HG03108 (cell line): ENCODE data around the gene LNX1.

Experiments used
- ATAC-seq: cut with Tn5 transposase; IDR thresholded peaks from one replicate; pipeline ENCODE4 v1.9.1; 2021; ENCODE audit warnings: moderate library complexity; ENCODE audit not compliant: unreplicated experiment

Gene LNX1

DNA sequence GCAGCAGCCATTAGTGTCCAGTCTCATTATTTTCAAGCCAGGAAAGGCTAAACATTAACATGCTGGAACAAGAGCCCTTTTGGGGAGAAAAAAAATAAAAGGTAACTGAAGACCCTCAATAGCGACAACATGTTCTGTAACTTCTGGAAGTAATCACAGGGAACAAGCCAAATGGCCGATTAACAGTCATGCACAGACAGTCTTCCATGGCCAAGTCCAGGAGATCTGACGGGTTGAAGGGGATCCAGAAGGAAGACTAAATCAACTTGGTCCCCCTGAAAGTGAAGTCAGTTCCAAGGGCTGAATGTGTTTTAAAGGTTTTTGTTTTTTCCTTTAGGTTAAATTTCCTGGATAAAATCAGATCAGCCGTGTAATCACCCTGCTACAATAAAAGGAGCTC, 52.5 kb downstream of the LNX1 start:
- no peak for ATAC-seq

DNA sequence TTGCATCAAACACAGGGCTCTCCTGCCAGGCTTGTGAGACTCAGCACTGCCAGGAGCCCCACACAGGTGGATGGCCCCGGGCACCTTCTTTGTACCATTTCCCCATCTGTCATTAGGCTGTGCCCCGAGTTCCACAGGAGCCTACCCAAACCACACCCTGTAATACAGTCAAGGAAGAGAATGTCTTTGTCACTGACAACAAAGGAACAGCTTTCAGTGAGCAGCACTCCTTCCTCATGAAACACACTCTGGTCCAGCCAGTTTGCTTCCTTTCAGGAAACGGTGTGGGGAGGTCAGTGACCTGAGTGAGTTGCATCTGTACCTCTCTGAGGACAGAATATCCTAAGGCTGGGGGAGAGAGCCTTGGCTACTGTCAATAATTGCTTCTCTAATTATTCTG, 53.7 kb downstream of the LNX1 start:
- no peak for ATAC-seq

DNA sequence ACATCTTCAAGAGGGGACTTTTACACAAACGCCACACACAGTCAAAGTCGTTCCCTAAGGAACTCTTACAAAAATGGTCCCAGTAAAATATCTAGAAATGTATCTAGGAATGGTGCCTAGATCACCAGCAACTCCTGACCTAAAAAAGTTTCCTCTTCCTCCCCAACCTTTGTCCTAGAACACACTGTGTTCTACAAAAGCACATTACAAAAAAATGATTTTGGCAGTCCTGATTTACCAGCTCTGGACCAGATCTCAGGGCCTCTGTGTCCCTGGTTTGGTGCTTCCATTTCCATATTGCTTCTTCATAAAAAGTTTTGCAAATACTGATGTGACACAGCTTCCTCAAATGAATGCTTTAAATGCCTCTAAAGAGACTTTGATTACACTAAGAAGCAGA, 55.0 kb downstream of the LNX1 start:
- no peak for ATAC-seq

DNA sequence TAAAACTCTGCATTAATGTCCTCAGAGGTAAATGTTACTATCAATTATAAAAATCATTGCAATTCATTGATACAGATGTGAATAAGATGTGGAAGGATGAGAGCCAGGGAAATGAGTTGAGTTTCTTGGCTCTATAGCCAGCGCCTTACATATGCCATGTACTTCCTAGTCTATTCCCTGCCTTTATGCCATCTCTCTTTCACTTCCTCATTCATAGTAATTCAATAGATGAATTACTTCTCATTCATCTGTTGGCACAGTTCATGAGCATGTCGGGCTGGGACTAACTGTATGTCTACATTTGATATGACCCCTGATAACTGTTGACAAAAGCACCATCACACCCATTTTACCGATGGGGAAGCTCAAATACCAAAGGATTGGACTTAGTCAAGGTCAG, 55.7 kb downstream of the LNX1 start:
- ATAC-seq: no peak

DNA sequence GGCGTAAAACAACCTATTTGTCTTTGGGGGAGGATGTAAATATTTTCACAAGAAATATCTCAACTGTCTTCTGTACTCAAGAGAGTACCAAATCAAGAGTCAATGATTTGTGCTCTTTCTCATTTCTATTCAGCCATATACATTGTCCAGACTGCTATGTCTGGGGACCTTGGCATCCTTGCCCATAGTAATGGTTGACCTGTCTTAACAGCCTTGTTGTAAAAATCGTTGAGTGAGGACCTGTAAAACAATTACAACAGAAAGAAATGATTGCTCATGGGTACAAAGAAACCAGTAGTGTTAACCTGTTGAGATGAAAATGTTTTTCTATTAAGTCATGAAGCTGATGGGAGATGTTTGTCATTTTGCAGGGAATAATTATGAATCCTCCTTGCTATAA, 56.6 kb downstream of the LNX1 start:
- ATAC-seq: no peak

DNA sequence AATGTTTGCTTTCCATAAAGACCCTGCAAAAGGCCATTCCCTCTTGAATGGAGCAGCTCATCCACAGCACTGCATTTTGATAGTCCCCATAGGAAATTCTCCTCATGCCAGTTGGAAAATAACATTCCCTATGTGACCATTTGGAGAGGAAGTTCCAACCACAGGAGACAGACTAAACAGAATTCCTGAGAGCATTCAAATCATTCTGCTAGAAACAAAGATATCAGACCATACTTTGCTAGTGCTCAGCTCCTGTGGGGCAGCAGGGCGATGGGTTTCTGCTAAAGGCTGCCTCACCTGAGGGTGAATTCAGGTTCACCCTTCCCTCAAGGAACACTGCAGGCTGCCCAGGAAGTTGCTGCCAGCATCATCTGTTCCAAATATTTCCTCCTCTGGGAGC, 58.8 kb downstream of the LNX1 start:
- no peak for ATAC-seq

DNA sequence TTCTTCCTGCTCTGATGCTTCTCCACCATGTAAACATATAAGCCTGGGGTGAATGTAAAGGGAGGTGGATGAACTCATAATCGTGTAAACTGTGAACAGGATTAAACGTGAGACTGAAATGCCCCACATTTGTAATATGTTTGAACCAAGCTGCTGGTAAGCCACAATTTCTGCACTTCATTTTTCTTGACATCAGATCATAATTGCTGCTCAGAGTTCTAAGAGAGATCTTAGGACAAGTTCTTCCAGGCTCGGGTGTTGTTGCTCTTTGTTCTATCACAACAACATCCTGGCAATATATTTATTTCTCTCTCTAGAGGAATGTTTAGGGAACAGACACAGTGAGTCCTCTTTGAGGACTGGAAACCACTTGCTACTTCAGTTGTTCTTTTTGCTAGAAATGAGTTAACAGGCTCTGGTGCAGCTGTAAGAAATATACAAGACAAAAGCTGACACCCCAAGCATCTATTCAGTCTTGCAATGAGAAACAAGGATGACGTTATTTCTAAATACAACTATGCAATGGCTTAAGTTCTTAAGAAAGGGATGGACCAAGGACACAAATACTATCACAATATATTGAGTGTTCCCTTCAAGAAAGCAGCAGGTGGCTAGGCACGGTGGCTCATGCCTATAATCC, 59.6 kb downstream of the LNX1 start:
- no peak for ATAC-seq

DNA sequence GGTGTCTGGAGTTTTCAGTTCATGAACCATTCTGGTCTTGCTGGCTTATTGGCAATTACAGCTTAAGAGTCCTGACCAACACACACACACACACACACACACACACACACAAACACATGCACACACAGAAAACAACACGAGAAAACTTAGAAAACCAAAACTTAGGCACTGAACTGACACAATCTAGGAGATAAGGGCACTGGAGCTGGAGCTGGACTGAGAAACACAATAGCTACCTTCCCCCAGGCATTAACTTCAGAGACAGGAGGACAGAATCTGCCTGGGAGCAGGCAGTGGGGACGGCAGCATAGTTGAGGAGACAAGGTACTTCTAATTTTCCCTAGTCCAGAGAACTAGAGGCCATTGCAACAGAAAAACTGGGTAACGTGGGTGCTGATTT, 62.3 kb downstream of the LNX1 start:
- no peak for ATAC-seq

DNA sequence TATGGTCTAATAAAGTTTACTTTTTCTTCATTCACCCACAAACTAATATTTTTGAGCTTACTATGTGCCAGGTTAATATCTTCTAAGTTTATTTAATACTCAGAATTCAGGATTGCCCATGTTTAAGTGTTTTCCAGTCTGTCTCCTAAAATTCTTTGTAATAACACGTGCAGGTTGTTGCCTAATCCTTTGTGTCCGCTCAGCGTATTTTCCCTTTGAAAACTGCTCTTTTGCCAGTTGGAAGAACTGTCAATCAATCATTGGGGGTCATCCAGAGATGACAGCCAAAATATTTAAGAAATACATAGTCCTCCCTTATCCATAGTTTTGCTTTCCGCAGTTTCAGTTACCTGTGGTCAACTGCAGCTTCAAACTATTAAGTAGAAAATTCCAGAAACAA, 63.4 kb downstream of the LNX1 start:
- no peak for ATAC-seq

DNA sequence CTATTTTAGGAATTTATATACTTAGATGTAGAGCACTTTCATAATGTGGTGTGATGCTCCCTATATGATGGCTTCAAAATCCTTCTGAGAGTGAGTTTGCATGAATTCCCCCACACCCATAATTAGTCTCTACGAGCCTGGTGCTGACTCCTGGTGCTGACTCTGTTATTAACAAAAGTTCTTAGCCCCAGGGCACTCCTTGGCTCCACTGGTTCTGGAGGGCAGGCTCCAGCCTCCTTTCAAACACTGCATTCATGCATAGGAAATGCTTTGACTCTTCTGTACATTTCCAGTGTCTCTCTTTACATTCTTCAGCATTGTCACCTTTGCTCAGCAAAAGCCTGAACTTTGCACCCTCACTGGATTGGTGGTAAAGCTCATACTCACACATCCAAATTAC, 64.0 kb downstream of the LNX1 start:
- no peak for ATAC-seq

DNA sequence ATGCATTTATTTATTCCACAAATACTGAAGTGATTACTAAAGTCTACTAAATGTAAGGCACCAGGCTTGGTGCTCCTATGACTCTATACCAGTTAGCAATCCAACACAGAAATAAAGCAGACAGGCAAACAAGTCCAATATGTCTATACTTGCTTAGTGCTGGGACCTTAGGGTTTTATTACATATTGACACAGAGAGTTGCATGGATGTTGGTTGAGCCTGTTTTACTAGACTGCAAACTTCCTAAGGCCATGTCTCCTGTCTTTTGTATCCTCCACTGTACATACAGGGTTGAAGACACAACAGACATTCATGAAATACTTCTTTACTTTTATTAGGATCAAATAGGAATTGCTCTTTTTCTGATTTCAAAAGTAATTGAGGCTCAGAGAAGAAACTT, 69.0 kb downstream of the LNX1 start:
- no peak for ATAC-seq

DNA sequence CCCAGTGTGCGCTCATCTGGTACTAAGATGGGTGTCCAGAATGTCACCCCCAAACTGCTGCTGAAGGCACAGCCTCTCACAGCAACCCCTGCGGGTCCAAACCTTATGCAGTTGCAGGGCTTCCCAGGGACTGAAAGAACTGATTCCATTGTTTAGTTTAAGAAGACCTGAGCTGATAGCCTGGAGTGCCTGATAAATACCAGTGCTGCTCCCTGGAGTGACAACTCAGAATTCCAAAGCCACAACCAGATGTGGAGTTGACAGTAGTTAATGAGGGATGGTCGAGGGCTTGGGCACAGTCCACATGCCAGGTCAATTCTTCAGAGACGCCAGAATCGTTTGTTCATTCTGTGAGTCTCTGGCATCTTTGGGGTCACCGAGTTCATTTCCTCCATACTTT, 71.2 kb downstream of the LNX1 start:
- ATAC-seq: no peak

DNA sequence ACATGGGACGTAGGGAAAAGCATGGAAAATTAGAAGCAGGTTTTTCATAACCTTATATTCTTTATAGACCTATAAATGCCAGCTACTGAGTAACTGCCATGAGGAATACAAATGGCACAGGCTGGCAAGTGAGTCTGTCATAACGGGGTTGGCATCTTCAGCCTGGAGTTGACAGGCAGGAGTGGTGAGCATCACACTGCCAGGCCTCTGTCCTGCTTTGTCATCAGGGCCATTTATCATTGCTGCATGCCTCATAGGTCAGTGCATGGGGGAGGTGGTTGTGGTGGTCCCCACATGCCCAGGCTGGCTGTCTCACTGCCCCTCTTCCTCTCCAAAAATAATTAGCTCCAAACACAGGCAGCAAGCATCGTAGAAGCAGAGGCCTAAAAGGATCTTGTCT, 72.5 kb downstream of the LNX1 start:
- no peak for ATAC-seq

DNA sequence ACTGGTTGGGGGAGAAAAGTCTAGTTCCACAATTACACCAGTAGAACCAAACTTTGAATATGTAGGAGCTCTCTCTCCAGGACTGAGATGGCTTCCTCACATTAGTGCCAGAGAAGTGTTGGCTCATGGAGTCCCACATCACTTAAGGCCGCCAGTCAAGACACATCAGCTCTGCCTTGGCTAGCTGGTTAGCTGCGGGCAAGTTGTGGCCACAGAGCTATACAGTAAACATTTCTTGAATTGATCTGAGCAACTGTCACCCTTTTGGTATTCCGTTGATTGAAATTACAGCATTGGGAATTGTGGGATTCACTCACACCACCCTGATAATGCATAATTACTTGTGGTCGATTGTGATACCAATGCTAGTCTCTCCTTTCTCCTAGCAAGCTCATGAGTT, 76.2 kb downstream of the LNX1 start:
- no peak for ATAC-seq

DNA sequence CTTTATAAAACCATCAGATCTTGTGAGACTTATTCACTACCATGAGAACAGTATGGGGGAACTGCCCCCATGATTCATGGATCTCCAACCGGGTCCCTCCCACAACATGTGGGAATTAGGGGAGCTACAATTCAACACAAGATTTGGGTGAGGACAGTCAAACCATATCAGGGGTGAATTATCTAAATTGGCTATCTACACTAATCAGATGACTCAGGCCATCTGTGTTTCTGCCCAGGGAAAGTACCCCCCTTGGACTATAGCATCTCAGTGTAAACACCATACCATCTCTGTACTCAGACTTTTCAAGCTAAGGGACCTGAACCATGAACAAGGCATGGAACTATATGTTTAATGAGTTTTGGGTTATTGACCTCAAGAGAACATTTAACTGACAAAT, 76.8 kb downstream of the LNX1 start:
- ATAC-seq: no peak

DNA sequence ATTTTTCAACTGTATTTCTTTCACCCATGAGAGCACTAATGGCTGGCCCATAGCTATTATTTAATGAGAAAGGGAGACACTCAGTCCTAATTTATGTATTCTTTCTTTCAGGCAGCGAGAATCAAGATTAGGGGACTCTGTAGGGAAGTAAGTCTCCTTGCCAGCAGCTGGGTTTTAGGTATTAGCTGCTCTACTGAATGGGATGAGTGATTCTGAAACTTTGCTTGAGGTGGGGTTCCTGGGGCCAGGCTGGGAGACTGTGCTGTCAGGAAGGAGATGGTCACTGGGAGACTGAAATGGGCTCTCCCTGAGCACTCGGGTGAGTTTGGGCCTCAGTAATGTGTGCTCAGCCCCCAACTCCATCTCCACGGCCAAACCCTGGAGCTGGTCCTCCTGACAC, 78.7 kb downstream of the LNX1 start:
- ATAC-seq: no peak

DNA sequence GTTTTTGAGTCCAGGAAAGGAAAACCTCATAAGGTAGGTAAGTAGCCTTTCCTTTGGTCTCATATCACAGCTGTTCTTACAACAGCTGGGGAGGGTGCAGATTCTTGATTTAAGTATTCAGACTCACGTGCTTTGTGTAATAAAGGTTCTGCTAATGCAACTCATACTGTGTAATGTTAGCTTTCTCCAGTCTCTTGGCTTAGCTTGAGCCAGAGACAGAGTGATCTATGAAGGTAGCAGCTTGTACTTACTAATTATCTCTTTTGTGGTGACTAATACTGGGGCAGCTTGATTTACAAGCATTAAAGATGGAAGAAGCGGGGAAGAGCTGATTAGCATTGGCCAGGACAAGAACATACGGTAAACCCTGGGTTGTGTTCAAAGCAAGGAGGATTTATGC, 80.3 kb downstream of the LNX1 start:
- ATAC-seq: no peak

DNA sequence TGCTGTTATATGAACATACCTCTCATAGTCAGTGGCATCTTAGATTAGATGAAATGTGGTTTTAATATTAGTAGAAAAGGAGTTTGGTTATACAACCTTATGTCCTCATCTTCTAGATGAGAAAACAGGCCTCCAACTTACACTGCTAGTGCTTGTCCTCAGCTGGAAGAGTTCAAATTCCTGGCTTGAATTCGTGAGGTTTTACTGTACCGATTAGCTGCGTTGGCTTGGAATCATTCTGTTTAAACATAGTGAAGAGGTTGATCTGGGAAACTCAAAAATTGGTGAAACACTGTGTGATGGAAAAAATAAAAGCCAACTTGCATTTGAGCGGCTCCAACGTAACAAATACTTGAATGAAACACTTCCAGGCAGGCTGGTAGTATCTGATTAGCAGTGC, 81.0 kb downstream of the LNX1 start:
- no peak for ATAC-seq

DNA sequence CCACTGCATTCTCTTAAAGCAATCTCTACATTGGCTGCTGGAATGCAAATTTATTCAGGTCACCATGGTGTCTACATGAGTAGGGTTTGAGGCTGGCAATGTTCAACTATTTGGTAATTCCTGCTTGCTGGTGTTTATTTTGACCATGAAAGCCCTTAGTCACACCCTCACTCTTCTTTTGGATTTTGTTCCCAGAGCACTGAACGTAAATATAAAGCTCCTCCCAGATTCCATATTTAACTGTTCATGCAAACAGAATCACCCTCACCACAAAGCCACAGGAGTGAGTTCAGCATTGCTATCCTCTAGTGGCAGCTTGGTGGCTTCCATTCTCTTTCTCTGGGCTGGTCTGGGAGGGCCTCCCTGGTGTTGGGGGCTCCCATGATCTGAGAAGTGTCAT, 82.8 kb downstream of the LNX1 start:
- ATAC-seq: no peak

DNA sequence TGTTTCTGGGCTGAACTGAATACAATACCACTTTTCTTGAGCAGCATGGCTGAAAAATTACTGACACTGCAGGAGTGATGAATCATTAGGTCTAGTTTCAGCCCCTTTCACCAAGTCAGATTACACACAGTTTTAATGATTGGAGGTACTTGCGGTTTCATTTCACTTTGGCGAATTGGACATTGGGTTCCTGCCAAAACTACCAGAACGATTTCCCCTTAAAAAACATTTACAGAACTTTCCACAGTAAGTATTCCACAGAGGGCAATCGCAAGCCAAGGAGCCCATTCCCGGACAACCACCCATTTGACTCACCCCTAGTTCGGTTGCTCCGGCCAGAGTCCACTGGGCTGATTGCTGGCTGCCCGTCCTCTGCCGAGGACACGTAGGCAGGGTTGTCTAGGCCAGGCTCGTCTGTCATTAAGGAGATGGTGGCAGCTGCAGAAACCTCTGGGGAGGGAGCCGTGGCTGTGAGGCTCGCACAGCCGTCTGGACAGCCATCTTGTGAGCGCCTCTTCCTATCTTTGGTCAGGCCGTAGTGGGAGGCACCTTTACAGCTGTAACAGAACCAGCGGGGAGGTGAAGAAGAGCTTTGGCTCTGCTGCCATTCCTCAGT, 83.5 kb downstream of the LNX1 start:
- no peak for ATAC-seq

DNA sequence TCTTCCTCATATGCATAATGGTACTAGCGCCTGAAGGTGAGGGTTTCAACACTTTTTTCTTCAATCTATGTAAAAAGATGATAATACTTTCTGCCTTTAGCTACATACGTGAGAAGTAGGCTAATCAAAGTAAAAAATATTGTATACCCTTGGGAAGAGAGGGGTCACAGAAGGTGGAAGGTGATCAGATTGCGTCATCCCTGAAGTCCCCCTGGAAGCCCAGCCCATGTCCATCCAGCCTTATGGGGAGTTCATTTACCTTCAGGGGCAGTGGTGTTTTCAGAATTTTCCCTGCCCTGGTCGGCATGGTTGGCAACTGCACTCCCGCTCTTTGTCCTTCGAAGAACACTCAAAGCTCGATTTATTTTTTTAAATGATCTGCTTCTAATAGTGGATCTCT, 84.2 kb downstream of the LNX1 start:
- ATAC-seq: no peak

DNA sequence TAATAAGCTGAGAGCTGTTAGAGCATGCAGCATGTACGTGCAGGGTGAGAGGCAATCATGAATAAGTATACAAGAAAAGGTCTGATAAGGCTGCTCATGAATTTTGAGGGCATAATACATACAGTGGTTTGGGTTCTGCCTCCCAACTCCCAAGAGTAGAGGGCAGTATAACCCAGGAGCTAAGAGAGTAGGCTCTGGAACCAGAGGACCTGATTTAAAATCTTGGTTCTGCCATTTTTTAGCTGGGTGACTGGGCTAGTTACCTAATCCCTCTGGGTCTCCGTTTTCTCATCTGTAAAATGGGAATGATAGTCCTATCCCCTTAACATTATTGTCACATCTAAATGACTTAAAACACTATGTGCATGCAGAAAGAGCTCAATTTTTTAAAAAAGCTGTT, 85.3 kb downstream of the LNX1 start:
- ATAC-seq: no peak

DNA sequence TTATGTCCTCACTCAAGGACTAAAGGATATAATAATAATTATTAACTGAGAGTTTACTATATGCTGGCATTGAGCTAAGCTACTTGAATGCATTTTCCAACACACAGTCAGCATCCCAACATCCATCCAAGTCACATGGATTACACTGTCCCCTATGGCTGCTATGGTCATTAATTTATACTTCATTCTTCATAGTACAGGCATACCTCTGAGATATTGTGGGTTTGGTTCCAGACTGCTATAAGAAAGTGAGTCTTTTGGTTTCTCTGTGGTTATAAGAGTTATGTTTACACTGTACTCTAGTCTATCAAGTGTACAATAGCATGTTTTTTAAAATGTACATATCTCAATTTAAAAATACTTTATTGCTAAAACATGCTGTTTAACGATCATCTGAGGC, 89.2 kb downstream of the LNX1 start:
- ATAC-seq: no peak
